ENCODE data around the gene SLC26A9.

The SLC26A9 gene

GRCh38 chr1:205948039-205948438, 4.8 kb upstream of the SLC26A9 start:
- DNase-seq: no peak

- no peak for DNase-seq
Observed at GRCh38 chr1:205947024-205947423, 3.8 kb upstream of the SLC26A9 start.

GRCh38 chr1:205945069-205945468, 1.8 kb upstream of the SLC26A9 start:
- no peak for DNase-seq

GRCh38 chr1:205944525-205944924, 1.3 kb upstream of the SLC26A9 start:
- DNase-seq: no peak

- DNase-seq: peak; percentile 17
Observed at GRCh38 chr1:205942631-205943159, 561 bp downstream of the SLC26A9 start.

GRCh38 chr1:205940710-205941109, 2.5 kb downstream of the SLC26A9 start:
- no peak for DNase-seq

GRCh38 chr1:205939690-205940330, 3.4 kb downstream of the SLC26A9 start:
- DNase-seq: peak; percentile 28

- DNase-seq: no peak
Observed at GRCh38 chr1:205938682-205939081, 4.6 kb downstream of the SLC26A9 start.

- DNase-seq: peak; percentile 87
Observed at GRCh38 chr1:205936846-205937586, 6.2 kb downstream of the SLC26A9 start.

- no peak for DNase-seq
Observed at GRCh38 chr1:205936311-205936710, 6.9 kb downstream of the SLC26A9 start.

GRCh38 chr1:205935869-205936268, 7.4 kb downstream of the SLC26A9 start:
- DNase-seq: no peak

GRCh38 chr1:205934788-205935187, 8.5 kb downstream of the SLC26A9 start:
- no peak for DNase-seq

- peak; percentile 80 for DNase-seq
Observed at GRCh38 chr1:205933671-205934618, 9.3 kb downstream of the SLC26A9 start.

- DNase-seq: no peak
Observed at GRCh38 chr1:205932776-205933175, 10.5 kb downstream of the SLC26A9 start.

GRCh38 chr1:205930799-205931281, 12.4 kb downstream of the SLC26A9 start:
- no peak for DNase-seq

GRCh38 chr1:205930195-205930577, 13.1 kb downstream of the SLC26A9 start:
- no peak for DNase-seq

- DNase-seq: no peak
Observed at GRCh38 chr1:205929496-205930194, 13.6 kb downstream of the SLC26A9 start.

- no peak for DNase-seq
Observed at GRCh38 chr1:205928317-205928716, 14.9 kb downstream of the SLC26A9 start.

GRCh38 chr1:205927676-205928075, 15.6 kb downstream of the SLC26A9 start:
- DNase-seq: no peak

- DNase-seq: no peak
Observed at GRCh38 chr1:205927247-205927646, 16.0 kb downstream of the SLC26A9 start.

- DNase-seq: no peak
Observed at GRCh38 chr1:205926636-205927035, 16.6 kb downstream of the SLC26A9 start.

- peak; percentile 13 for DNase-seq
Observed at GRCh38 chr1:205926213-205926612, 17.0 kb downstream of the SLC26A9 start.

Measured in EL (cell line).